Stimulated activated CD8-positive, alpha-beta memory T cell treated with anti-CD3 and anti-CD28 coated beads, Interleukin-4, amount 100 ng/mL, for 48 hours (primary cell): ENCODE data around the gene CMTM5.
"Not testable (repeated sequence)": the region's sequence is repeated elsewhere in the genome, so short reads cannot be mapped to it uniquely, and the experiment has no call there.

Experiments
- DNase-seq: peaks from one replicate; pipeline ENCODE4 v3.0.0-alpha.2; 2020

Gene CMTM5

GRCh38 chr14:23416801-23417200 is 40.0 kb downstream of the CMTM5 start:
- no peak for DNase-seq

GRCh38 chr14:23417269-23417668 is 40.4 kb downstream of the CMTM5 start:
- DNase-seq = not testable (repeated sequence)

- no peak for DNase-seq
Observed at GRCh38 chr14:23418021-23418420, 41.2 kb downstream of the CMTM5 start.

- DNase-seq = not testable (repeated sequence)
Observed at GRCh38 chr14:23419646-23420045, 42.8 kb downstream of the CMTM5 start.

- peak; percentile 29 for DNase-seq
Observed at GRCh38 chr14:23421594-23421993, 44.7 kb downstream of the CMTM5 start.

- DNase-seq = no peak
Observed at GRCh38 chr14:23423657-23424056, 46.8 kb downstream of the CMTM5 start.

GRCh38 chr14:23425169-23425568 is 48.3 kb downstream of the CMTM5 start:
- no peak for DNase-seq

- not testable (repeated sequence) for DNase-seq
Observed at GRCh38 chr14:23425798-23426197, 49.0 kb downstream of the CMTM5 start.

GRCh38 chr14:23428686-23429495 is 52.0 kb downstream of the CMTM5 start:
- DNase-seq = no peak
